Adipose tissue (tissue), 3 donors: ENCODE measurements around the gene SCLT1. TPM values are rescaled to one million over a fixed set of nuclear protein-coding genes. Genes with fewer than 3 reads are reported as not detected.
"Not testable (repeated sequence)": the region's sequence is repeated elsewhere in the genome, so short reads cannot be mapped to it uniquely, and the experiment has no call there.

ENCODE experiments used
- H3K27ac ChIP-seq: one replicate; pipeline ENCODE4 v1.5.1; 2013; ENCODE audit warnings: low read depth, low read length
- WGBS, 3 donors: extraction: QIAGEN DNeasy Blood & Tissue Kit; methylation state at CpG; one replicate each; pipeline ENCODE4 v1.1.7; 2013; 5-methylcytosine and 5-hydroxymethylcytosine counted together
- polyA plus RNA-seq, 3 donors: library from polyadenylated mRNA; stranded (reverse); fragments of 200-250 nt; gene quantifications; one replicate each; pipeline ENCODE4 v1.2.3, GENCODE V29; 2013
- donor health status: healthy with polysubstance abuse.
- donor health status: Bipolar disorder and iron deficiency.
- donor health status: healthy.

SCLT1 gene
- polyA plus RNA-seq, 3 donors = 1.8 to 5.4 (median 3.0) TPM

GRCh38 chr4:129085472-129085871 is 7.9 kb downstream of the SCLT1 start:
- 97 to 99% (median 99%) methylated on average over 4 of the region's 4 CpGs for WGBS, 3 donors
- H3K27ac ChIP-seq = no peak overlapping the region

GRCh38 chr4:129082302-129082701 is 11.0 kb downstream of the SCLT1 start:
- 95 to 97% (median 96%) methylated on average over 5 of the region's 5 CpGs for WGBS, 3 donors

GRCh38 chr4:129080129-129080528 is 13.2 kb downstream of the SCLT1 start:
- no peak overlapping the region for H3K27ac ChIP-seq

More at GRCh38 chr4:129082302-129082701, 11.0 kb downstream of the SCLT1 start:
- no peak overlapping the region for H3K27ac ChIP-seq

GRCh38 chr4:129077326-129077725 is 16.0 kb downstream of the SCLT1 start:
- H3K27ac ChIP-seq = no peak overlapping the region

GRCh38 chr4:129069537-129069936 is 23.8 kb downstream of the SCLT1 start:
- not testable (repeated sequence) for H3K27ac ChIP-seq
- 100% methylated on average over 2 of the region's 2 CpGs for WGBS, 3 donors

GRCh38 chr4:129064717-129065116 is 28.6 kb downstream of the SCLT1 start:
- no peak overlapping the region for H3K27ac ChIP-seq

GRCh38 chr4:129063640-129064039 is 29.7 kb downstream of the SCLT1 start:
- no peak overlapping the region for H3K27ac ChIP-seq
- 94 to 96% (median 94%) methylated on average over 2 of the region's 2 CpGs for WGBS, 3 donors

GRCh38 chr4:129062580-129062979 is 30.8 kb downstream of the SCLT1 start:
- 99% methylated on average over 3 of the region's 3 CpGs for WGBS, 3 donors
- H3K27ac ChIP-seq = no peak overlapping the region

- H3K27ac ChIP-seq = no peak overlapping the region
These were observed 34.3 kb downstream of the SCLT1 start for GRCh38 chr4:129059028-129059427.

GRCh38 chr4:129046055-129046959 is 47.0 kb downstream of the SCLT1 start:
- 97 to 100% (median 97%) methylated on average over 1 of the region's 1 CpG for WGBS, 3 donors
- no peak overlapping the region for H3K27ac ChIP-seq

GRCh38 chr4:129043523-129043922 is 49.8 kb downstream of the SCLT1 start:
- no peak overlapping the region for H3K27ac ChIP-seq

- H3K27ac ChIP-seq = no peak overlapping the region
- 68 to 76% (median 72%) methylated on average over 2 of the region's 2 CpGs for WGBS, 3 donors
These were observed 52.9 kb downstream of the SCLT1 start for GRCh38 chr4:129040471-129040870.

- H3K27ac ChIP-seq = no peak overlapping the region
- WGBS, 3 donors = 70 to 95% (median 90%) methylated on average over 1 of the region's 1 CpG
These were observed 56.2 kb downstream of the SCLT1 start for GRCh38 chr4:129037093-129037492.

GRCh38 chr4:129014566-129015509 is 78.5 kb downstream of the SCLT1 start:
- no peak overlapping the region for H3K27ac ChIP-seq
- WGBS, 3 donors = 91 to 100% (median 97%) methylated on average over 5 of the region's 5 CpGs

- H3K27ac ChIP-seq = no peak overlapping the region
- WGBS, 3 donors = 96 to 98% (median 97%) methylated on average over 4 of the region's 4 CpGs
These were observed 85.2 kb downstream of the SCLT1 start for GRCh38 chr4:129008096-129008495.

- 97 to 98% (median 98%) methylated on average over 4 of the region's 4 CpGs for WGBS, 3 donors
- no peak overlapping the region for H3K27ac ChIP-seq
These were observed 106.4 kb downstream of the SCLT1 start for GRCh38 chr4:128986908-128987307.

- no peak overlapping the region for H3K27ac ChIP-seq
- 95 to 100% (median 97%) methylated on average over 2 of the region's 2 CpGs for WGBS, 3 donors
These were observed 107.3 kb downstream of the SCLT1 start for GRCh38 chr4:128986019-128986418.

- H3K27ac ChIP-seq = no peak overlapping the region
- WGBS, 3 donors = 83 to 92% (median 83%) methylated on average over 2 of the region's 2 CpGs
These were observed 109.4 kb downstream of the SCLT1 start for GRCh38 chr4:128983771-128984485.

- H3K27ac ChIP-seq = no peak overlapping the region
- WGBS, 3 donors = 88 to 93% (median 91%) methylated on average over 6 of the region's 6 CpGs
These were observed 112.0 kb downstream of the SCLT1 start for GRCh38 chr4:128981377-128981776.
